ENCODE results near the gene GATAD2A.
A peak's percentile ranks its signal among the peaks of the same experiment; 100 is the strongest.

GATAD2A gene

GRCh38 chr19:19362075-19362474 is 43.4 kb upstream of the GATAD2A start:
- TF ChIP-seq FOXP2 (optimal IDR thresholded peaks at IDR 0.05; ENCODE audit: borderline replicate concordance, extremely low read depth, extremely low read length, insufficient read depth) (no peak), SIN3A (IDR thresholded peaks at IDR 0.05; ENCODE audit: borderline replicate concordance, insufficient read depth, low read length) (no peak), TAF1 (IDR thresholded peaks at IDR 0.05; ENCODE audit: borderline replicate concordance, insufficient read depth, low read length) (no peak), POLR2AphosphoS5 (IDR thresholded peaks at IDR 0.05; ENCODE audit: low read depth, low read length) (no peak)
- TF ChIP-seq, protein P1, sequence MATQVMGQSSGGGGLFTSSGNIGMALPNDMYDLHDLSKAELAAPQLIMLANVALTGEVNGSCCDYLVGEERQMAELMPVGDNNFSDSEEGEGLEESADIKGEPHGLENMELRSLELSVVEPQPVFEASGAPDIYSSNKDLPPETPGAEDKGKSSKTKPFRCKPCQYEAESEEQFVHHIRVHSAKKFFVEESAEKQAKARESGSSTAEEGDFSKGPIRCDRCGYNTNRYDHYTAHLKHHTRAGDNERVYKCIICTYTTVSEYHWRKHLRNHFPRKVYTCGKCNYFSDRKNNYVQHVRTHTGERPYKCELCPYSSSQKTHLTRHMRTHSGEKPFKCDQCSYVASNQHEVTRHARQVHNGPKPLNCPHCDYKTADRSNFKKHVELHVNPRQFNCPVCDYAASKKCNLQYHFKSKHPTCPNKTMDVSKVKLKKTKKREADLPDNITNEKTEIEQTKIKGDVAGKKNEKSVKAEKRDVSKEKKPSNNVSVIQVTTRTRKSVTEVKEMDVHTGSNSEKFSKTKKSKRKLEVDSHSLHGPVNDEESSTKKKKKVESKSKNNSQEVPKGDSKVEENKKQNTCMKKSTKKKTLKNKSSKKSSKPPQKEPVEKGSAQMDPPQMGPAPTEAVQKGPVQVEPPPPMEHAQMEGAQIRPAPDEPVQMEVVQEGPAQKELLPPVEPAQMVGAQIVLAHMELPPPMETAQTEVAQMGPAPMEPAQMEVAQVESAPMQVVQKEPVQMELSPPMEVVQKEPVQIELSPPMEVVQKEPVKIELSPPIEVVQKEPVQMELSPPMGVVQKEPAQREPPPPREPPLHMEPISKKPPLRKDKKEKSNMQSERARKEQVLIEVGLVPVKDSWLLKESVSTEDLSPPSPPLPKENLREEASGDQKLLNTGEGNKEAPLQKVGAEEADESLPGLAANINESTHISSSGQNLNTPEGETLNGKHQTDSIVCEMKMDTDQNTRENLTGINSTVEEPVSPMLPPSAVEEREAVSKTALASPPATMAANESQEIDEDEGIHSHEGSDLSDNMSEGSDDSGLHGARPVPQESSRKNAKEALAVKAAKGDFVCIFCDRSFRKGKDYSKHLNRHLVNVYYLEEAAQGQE (IDR thresholded peaks at IDR 0.05; ENCODE audit: insufficient read depth in 1 of 2, low read depth in 2 of 2, low read length in 2 of 2) = no peak

DNA sequence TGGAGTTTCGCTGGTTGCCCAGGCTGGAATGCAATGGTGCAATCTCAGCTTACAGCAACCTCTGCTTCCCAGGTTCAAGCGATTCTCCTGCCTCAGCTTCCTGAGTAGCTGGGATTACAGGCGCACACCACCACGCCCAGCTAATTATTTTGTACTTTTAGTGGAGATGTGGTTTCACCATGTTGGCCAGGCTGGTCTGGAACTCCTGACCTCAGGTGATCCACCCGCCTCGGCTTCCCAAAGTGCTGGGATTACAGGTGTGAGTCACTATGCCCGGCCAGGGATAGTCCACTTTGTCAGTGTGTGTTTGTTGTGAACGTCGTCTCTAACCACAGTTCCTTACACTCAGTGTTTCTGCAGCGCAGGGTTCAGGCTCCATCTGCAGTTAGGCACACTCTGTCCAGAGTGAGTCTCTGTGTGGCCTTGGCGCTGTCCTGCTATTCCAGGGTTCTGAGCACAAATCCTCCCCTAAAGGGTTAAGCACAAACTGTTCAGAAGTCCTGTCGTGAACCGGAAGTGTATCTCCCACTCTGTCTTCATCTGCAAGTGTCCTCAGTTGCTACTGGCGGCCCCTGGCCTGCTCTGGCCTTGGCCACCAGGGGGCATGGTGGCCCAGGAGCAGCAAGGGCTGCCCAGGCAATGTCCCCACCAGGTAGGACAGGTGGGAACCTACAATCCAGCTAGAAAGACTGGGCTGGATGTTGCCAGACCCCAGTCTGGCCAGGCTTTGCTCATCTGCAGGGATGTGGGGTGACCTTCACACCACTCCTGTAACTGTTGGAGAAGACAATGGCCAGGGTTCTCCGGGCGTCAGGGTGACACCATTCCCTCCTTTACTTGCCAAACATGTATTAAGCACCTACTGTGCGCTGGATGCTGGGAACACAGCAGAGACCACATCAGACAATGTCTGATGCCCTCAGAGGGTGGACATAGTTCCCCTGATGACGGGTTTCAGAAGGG is 38.8 kb upstream of the GATAD2A start:
- TF ChIP-seq POLR2AphosphoS5 (IDR thresholded peaks at IDR 0.05; ENCODE audit: low read depth, low read length) = no peak; the same call in 1 of the 2 replicates
- TF ChIP-seq TAF1 (IDR thresholded peaks at IDR 0.05; ENCODE audit: borderline replicate concordance, insufficient read depth, low read length) = 0 out of 2 replicates have a peak, but pooled peaks have one; percentile 23
- TF ChIP-seq FOXP2 (optimal IDR thresholded peaks at IDR 0.05; ENCODE audit: borderline replicate concordance, extremely low read depth, extremely low read length, insufficient read depth) = peak; percentile 73
- TF ChIP-seq, protein P1 (IDR thresholded peaks at IDR 0.05; ENCODE audit: insufficient read depth in 1 of 2, low read depth in 2 of 2, low read length in 2 of 2) = peak in 1 of 2 experiments; percentile 69; a peak in 2 of 4 replicates

GRCh38 chr19:19368087-19368486 is 37.4 kb upstream of the GATAD2A start:
- TF ChIP-seq, protein P1 (IDR thresholded peaks at IDR 0.05; ENCODE audit: insufficient read depth in 1 of 2, low read depth in 2 of 2, low read length in 2 of 2) = no peak
- TF ChIP-seq POLR2AphosphoS5 (IDR thresholded peaks at IDR 0.05; ENCODE audit: low read depth, low read length) (no peak), SIN3A (IDR thresholded peaks at IDR 0.05; ENCODE audit: borderline replicate concordance, insufficient read depth, low read length) (no peak), FOXP2 (optimal IDR thresholded peaks at IDR 0.05; ENCODE audit: borderline replicate concordance, extremely low read depth, extremely low read length, insufficient read depth) (no peak), TAF1 (IDR thresholded peaks at IDR 0.05; ENCODE audit: borderline replicate concordance, insufficient read depth, low read length) (no peak)

DNA sequence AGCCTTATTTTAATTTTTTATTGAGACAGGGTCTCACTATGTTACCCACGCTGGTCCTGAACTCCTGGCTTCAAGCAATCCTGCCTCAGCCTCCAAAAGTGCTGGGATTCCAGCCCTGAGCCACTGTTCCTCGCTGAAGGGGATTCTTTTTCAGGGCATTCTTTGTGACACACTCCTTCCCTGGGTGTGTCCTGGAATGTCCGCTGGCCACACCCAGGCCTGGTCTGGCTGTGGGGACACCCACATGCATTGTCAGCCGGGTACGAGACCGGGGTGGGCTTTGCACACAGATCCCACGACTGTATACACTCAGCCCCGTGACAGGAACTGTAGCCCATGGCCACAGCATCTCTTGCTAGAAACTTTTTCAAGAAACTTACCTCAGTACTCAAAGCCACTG is 34.4 kb upstream of the GATAD2A start:
- TF ChIP-seq POLR2AphosphoS5 (IDR thresholded peaks at IDR 0.05; ENCODE audit: low read depth, low read length) (no peak), SIN3A (IDR thresholded peaks at IDR 0.05; ENCODE audit: borderline replicate concordance, insufficient read depth, low read length) (no peak), FOXP2 (optimal IDR thresholded peaks at IDR 0.05; ENCODE audit: borderline replicate concordance, extremely low read depth, extremely low read length, insufficient read depth) (no peak), TAF1 (IDR thresholded peaks at IDR 0.05; ENCODE audit: borderline replicate concordance, insufficient read depth, low read length) (no peak)
- TF ChIP-seq, protein P1 (IDR thresholded peaks at IDR 0.05; ENCODE audit: insufficient read depth in 1 of 2, low read depth in 2 of 2, low read length in 2 of 2) = no peak
